NCI-H1092 treated with DMSO at 0.1 percent for 48 hours (cell line): ENCODE measurements around the gene TAF4.
"Not testable (repeated sequence)": the region's sequence is repeated elsewhere in the genome, so short reads cannot be mapped to it uniquely, and the experiment has no call there.

ENCODE experiments used
- DNase-seq: peaks from one replicate; lab custom pipeline; 2025; lab: John Stamatoyannopoulos, UW

Gene TAF4

DNA sequence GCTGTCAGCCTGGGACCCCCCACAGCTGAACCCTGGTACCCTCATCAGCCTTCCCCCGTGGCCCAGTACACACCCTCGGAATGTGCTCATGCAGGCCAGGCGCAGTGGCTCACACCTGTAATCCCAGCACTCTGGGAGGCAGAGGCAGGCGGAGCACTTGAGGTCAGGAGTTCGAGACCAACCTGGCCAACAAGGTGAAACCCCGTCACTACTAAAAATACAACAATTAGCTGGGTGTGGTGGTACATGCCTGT, 9.9 kb downstream of the TAF4 start:
- not testable (repeated sequence) for DNase-seq

DNA sequence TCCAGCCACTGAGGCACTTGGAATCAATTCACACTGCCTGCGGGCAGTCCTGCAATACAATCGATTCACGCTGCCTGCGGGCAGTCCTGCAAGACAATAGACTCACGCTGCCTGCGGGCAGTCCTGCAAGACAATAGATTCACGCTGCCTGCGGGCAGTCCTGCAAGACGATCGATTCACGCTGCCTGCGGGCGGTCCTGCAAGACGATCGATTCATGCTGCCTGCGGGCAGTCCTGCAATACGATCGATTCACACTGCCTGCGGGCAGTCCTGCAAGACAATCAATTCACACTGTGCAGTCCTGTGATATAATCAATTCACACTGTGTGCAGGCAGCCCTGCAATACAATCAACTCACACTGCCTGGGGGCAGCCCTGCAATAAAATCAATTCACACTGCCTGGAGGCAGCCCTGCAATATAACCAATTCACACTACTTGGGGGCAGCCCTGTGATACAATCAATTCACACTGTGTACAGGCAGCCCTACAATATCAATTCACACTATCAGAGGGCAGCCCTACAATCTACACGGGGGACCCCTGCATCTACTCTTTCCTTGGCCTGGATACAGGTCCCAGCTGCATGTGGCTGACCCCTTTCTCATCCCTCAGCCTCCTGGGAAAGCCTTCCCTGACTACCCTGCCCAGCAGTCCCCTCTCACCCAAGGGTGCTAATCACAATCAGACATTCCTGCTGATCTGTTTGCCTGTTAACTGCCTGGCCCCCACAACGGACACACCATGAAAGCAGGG, 10.4 kb downstream of the TAF4 start:
- no peak for DNase-seq

DNA sequence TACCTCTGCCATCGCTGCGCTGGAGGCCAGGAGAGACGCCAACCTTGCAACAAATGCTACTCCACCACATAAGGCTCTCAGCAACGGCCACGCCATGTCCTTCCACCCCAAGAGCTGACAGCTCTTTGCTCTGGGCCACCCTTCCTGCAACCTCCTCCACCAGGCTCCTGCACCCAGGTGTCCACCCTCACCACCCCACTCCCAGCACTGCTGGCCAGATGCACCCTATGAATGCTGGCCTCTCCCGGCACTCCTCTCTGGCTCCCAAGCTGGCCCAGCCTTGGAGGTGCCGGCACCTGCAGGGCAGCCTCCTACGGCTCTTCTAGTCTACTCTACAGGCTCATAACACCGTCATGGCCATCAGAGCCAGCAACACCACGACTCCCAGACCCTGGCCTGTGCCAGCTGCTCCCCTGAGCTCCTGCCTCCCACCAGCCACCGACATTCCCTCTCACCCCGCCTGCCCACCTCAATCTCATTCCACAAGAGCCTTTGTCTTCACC, 11.2 kb downstream of the TAF4 start:
- no peak for DNase-seq

DNA sequence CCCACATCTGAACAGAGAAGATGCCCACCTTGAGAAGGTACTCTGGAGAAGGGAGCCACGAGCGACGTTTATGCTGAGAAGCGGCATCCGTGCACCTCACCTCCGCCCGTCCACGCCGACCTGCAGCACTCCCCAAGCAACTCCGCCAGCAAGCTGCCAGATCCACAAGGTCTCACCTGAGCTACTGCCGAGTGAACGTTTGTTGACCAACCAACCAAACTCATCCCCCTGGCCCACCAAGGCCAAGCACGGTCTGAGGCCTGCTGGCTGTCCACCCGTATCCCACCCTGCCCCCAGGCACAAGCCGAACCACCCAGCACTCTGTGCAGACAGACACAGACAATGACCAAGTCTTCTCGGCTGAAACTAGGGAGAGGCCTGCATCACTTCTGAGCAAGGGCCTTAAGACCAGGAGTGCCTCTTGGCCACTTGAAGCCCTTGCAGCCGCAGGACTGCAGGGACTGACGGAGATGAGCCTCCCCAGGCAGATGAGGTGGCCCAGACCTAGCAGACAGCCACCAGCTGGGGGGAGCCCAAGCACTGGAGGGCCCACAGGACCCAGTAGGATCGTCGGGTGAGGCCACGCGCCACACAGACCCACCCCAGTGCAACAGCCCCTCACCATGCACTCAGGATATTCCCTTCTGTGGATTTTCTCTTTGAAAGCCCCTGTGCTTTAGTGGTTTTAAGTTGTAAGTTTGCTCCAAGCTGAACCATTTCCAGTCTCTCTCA, 12.1 kb downstream of the TAF4 start:
- DNase-seq = no peak

DNA sequence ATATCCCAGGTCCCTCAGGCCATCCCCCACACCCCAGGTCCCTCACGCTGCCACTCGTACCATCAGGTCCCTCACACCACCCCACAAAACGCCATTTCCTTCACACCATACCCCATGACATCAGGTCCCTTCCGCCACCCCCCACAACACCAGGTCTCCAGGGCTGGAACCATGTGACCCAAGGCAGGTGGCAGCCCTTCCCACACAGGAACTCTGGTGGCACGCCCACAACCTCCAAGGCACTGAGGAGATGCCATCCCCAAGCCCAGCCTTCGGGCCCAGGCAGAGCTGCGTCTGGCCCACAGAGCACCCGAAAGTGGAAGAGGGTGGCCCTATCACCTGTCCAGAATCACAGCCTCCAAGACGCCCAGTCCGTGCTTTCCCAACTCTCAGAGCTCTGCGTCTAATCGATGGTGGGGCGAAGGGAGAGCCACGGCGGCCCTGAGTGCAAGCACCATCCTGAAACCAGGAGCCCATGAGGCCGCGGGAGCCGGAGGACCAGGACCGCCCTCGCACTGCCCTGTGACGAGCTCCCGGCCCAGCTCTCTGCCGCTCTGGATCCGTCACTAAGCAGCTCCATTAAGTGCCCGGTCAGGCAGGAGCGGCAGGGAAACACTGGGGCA, 12.7 kb downstream of the TAF4 start:
- DNase-seq = no peak

DNA sequence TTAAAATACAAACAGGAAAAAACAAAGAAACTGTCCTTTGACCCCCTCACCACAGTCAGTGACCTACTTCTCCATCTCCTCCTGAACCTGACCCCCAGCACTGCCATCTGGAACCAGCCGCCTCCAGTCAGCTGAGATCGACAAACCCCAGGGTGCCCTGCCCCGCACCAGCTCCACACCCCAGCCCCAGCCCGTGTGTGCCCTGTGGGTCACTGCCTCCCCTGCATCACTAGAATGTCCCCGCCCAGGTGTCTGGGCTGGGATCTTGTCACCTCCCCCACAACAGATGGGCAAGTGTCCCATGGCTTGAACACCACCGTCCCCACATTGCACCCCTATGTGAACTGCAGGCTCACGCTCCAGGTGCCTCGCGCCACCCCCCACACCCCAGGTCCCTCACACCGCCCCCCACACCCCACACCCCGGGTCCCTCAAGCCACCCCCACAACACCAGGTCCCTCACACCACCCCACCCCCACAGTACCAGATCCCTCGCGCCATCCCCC, 13.3 kb downstream of the TAF4 start:
- DNase-seq = no peak

DNA sequence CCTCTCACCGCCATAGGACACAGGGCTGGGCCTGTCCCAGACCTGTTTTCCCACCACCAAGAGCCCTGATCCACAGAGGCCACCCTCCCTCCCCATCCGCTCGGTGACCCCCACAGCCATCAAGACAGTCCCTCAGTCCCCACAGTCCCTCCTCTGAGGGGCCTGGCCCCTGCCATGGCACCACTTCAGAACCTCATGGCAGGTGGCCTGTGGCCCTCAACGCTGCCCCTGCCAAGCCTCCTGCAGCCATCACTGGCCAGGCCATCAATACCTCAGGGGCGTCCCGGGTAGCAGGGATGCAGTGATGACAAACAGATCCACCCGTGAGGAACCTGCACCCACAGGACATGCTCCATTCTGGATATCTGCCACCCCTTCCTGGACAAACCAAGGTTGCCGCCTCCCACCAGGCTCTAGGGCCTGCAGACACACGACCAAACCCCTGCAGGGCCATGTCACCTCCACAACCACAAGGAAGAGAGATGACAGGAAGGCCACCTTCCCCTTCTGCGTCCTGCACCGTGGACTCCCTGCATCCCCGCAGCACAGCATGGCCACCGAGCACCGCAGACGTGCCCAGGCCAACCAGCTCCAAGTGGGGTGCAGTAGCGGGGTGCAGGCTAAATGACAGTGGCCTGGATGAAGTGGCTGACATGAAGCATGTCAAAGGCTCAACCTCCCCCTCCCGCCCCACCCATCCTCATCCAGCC, 14.0 kb downstream of the TAF4 start:
- no peak for DNase-seq

DNA sequence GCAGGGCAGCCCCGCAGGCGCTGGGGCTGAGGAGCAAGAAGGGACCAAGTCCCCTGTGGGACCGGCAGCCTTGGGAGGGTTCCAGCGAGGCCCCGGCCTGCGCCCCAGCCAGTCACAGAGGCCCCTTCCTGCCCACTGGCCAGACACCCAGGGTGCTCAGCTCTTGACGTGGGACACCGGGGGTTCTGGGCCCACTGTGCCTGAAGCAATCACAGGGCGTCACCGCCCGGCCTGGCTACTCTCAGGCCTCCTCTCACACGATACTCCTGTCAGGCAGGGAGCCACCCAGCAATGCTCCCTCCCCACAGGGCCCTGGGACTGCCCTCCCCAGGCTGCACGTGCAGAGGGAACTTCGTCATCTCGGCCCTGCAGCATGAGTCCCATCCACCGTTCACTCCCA, 14.5 kb downstream of the TAF4 start:
- no peak for DNase-seq

DNA sequence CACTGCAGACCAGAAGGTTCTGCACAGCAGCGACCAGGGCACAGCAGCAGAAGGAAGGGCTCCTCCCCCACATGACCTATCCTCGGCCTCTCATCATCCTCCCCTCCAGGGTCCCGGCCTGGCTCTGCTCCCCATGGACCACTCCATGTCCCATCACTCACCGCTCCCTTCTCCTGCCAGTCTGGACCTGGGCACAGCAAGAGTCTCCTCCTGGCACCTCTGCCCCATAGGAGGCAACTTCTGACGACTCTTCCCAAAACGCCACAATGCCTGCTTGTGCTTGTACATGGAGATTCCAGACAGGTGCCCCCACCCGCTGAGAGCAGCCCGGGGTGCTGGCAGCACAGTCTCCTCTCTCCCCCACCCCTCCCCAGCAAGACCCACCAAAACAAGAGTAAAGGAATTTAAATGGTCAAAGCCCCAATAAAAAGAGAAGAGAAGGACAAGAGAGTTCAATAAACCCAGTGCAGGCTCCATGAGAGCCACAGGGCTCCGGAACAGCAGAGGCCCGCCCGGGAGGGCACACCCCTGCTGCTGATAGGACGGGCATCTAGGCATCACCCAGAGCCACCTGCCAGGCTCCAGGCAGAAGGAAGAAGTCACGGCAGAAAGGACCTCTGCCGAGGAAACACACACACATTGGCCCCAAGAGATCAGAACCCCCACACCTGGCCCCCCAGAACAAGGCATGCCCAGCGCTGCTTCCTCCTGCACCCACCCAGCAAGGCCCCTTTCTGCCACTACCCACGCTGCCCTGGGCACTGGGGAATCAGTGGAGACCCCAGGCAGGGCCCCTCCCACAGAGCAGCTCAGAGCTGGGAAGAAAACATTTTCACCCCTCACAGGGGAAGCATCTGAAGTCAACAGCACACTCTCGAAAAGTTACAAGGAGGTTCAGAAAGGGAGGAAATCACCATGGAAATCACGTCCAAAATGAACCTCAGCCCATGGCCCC, 15.2 kb downstream of the TAF4 start:
- DNase-seq = no peak

DNA sequence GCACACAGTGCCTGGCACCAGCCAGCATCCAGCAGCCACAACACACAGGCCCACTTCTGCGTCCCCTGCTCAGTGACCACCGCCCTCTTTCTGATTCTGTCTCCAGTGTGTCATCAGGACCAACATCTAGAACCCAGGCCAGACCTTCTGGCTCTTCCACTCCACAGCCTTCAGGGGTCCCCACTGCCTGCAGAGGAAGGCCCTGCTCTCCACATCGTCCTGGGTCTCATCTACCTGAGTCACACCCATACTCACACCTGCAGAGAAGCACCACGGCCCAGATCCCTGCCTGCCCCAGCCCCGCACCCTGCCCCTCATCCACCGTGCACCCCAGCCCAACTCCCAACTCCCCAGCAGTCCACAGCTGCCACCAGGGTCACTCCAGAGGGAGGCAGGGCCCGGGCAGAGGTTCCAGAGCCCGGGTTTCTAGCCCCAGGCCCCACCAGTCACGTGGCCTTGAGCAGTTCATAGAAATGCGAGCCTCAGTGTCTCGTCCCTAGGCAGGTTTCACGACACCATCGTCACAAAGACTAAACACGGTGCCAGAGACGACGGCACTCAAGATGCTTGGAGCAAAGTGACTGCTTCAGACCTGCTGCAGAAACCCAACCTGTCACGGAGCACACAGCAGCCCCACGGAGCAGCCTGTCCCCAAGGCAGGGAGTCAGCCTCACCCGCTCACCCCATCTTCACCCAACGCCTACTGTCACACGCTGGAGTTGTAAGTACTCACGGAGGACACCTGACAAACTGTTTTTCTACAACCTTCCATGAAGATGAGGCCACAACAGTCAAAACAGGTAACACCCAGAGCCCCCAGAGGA, 16.1 kb downstream of the TAF4 start:
- no peak for DNase-seq

DNA sequence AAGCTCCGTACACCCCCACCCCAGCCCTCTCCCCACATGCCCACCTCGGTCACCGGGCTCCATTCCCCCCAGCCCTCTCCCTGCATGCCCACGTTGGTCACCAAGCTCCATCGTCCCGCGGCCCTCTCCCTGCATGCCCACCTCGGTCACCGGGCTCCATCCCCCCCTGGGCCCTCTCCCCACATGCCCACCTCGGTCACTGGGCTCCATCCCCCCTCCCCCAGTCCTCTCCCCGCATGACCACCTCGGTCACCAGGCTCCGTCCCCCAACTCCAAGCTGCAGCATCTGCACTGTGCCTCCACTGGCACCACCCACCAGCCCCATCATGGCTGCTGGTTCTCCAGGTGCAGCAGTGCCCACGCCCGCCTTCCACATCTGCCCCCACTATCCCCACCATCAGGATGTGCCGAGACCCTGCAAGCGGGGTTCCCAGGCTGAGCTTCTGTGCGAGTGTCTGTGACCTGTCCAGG, 16.8 kb downstream of the TAF4 start:
- DNase-seq = no peak

DNA sequence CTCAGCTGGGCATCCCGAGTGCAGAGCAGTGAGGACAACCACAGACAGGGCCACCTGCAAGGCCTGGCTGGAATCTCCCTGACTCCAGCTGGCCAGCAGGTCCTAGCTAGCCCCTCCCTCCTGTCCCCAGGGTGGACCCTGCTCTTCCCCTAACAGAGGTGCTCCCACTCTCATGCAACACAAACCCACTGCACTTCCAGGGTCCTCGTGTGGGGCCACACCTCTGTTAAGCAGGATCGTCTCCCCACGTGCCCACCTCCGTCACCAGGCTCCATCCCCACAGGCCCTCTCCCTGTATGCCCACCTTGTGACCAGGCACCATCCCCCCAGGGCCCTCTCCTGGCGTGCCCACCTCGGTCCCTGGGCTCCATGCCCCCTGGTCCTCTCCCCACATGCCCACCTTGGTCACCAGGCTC, 17.3 kb downstream of the TAF4 start:
- DNase-seq = no peak

DNA sequence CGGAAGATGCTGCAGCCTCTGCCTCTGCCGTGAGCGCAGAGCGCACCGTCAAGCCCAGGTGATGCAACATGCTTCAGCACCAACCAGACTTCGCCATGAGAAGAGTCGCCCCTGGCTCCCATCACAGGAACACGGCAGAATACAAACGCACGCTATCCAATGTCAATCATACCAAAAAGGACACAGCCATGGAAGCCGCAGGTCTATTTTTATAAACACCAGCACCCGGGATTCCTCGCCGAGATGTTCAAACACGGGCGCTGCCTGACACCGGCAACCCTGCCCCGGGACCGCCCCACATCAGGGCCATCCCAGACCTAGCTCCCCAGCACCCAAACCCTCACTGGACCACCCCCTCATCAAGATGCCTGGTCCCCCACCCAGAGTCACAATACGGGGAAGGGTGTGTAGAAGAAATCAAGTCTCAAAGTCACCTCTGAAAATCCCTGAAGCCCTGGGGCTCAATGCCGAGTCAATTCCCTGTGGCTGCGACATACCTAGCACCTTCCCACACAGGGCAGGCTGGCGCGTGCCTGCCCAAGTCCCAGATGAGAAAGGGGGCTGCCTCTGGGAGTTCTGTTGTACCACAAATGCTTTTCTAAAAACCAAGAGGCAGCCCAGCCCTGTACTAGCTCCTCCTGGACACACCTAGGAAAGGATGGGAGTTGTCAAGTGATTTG, 17.9 kb downstream of the TAF4 start:
- DNase-seq = no peak

DNA sequence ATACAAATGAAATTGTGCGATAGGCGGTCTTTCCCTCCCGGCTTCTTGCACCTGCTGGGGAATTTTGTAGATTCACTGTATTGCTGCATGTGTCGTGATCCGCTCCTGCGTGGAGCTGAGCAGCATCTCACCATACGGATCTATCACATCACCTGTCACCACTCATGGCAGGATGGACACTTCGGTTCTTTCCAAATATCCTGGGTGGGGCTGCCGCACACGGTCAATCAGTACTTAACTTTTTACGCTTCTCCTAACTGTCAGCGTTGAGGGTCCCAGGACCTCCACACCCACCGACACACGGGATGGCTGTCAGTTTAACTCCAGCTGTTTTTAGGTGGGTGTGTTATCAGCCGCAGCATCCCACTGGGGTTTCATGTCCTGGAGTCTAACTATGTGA, 19.2 kb downstream of the TAF4 start:
- no peak for DNase-seq

DNA sequence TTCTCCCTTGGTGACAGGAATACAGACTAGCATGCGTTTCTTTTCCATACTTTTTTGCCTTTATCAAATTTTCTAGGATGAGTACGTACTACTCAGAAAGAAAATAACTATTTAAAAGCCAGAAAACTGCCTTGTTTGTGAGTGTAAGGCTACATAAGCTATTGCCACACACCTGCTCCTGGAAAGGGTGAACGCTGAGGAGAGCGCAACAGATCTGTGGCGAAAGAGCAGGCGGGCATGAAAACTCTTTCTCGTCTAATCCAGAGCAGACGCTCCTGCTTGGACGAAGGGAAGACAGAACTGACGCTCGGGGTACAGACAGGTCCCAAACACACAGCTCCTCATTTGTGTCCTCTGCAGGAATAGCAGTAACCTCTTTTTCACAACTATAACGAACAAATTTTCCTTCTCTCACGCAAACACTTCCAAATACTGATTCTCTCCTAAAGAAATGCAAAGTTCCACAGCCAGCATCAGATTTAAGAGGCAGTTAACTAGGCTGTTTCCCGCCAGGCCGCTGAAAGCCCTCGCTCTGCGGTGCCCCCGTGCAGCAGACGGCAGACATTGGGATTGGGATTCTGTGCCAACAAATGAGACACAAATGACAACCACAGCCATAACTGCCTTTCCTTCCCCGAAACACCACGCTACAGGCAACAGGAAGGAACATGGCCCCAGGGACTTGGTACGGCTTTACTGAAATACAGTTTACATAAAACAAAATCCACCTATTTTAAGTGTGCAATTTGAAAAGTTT, 20.0 kb downstream of the TAF4 start:
- DNase-seq = no peak

DNA sequence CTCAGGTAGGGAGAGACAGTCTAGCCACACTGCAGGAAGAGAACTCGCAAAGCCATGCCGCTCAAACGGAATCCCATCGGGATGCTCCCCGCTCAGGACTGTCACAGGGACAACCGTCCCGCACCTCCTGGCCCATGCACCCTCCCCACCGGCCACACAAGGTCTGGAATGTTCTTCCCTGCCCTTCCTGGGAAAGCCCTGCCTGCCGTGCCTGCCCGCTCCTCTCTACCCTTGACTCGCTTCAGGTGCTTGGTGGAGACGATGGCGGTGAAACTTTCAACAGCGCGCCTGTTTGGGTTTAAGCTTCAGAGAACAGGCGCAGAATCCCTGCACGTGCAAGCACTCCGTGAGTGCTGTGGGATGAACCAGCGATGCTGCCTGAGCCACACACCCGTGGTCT, 20.6 kb downstream of the TAF4 start:
- no peak for DNase-seq

DNA sequence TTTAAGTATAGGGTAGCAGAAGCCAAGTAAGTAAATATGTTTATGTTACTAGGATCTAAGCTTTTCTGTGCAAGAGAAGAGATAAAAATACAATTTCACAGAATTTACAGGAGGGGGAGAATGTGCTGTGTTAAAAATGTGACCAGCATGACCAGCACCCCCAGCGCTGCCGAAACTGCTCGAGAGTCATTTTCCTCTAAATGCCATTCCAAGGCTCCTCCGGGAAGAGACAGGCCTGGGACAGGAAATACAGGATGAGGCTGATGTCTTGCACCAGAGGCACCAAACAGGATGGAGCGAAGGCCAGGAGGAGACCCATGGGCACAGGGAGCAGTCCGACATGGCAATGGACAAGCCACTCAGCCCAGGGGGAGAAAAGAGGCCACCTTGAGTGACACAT, 21.1 kb downstream of the TAF4 start:
- DNase-seq = no peak

DNA sequence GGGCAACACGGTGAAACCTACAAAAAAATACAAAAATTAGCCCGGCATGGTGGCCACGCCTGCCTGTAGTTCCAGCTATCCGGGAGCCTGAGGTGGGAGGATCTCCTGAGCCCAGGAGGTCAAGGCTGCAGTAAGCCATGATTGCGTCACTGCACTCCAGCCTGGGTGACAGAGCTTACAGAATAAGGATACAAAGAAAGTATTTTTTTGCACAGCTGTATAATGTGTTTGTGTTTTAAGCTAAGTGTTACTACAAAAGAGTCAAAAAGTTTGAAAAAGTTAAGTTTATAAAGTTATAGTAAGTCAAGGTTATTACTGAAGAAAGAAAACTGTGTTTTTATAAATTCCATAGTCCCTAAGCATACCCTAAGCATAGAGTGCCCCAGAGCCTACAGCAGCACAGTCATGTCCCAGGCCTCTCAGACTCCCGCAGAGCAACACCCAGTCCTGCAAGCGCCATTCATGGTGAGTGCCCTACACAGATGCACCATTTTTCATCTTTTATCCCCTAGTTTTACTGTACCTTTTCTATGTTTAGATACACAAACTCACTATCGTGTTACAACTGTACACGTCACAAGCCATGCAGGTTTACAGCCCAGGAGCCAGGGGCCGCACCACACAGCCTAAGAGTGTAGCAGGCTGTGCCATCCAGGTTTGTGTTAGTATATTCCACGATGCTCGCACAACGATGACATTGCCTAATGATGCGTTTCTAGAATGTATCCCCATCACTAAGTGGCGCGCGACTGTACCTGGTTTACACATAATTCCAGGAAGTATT, 22.4 kb downstream of the TAF4 start:
- DNase-seq = no peak
